Activated T-cell treated with anti-CD3 and anti-CD28 coated beads, Interleukin-2, amount 50 U/mL, for 24 hours (primary cell): ENCODE results near the gene CFLAR.
"Not testable (repeated sequence)": the region's sequence is repeated elsewhere in the genome, so short reads cannot be mapped to it uniquely, and the experiment has no call there.

ENCODE experiments used
- DNase-seq: peaks from one replicate; pipeline ENCODE4 v3.0.0-alpha.2; 2020
- H3K27ac Mint-ChIP-seq: 2 replicates; pipeline ENCODE4 v1.8.0; 2020; ENCODE audit warnings: mild to moderate bottlenecking, mixed read lengths
- H3K27me3 Mint-ChIP-seq: 2 replicates; pipeline ENCODE4 v1.8.0; 2020; ENCODE audit warnings: mixed read lengths
- H3K36me3 Mint-ChIP-seq: 2 replicates; pipeline ENCODE4 v1.8.0; 2020; ENCODE audit warnings: low read depth, mixed read lengths
- H3K4me1 Mint-ChIP-seq: 2 replicates; pipeline ENCODE4 v1.8.0; 2020; ENCODE audit warnings: low read depth, mixed read lengths
- H3K4me3 Mint-ChIP-seq: 2 replicates; pipeline ENCODE4 v1.8.0; 2020; ENCODE audit warnings: mild to moderate bottlenecking, moderate library complexity, mixed read lengths
- H3K9me3 Mint-ChIP-seq: 2 replicates; pipeline ENCODE4 v1.8.0; 2020; ENCODE audit warnings: mixed read lengths

Gene CFLAR

DNA sequence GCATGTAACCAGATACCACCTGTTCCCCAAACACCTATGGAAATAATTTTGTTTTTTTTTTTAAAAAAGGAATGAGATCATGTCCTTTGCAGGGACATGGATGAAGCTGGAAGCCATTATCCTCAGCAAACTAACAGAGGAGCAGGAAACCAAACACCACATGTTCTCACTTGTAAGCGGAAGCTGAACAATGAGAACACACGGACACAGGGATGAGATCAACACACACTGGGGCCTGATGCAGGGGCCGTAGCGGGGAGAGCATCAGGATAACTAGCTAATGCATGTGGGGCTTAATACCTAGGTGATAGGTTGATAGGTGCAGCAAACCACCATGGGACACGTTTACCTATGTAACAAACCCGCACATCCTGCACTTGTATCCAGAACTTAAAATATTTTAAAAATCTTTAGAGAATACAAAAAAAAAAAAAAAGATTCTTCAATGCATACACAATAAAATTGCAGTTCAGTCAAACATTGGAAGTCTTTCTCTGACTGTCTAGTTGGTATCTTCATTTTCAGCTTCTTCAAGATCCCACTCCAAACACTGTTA is 55.4 kb downstream of the CFLAR start:
- Mint-ChIP-seq H3K36me3 (peaks cover 19% of the 10 kb centered on the region), H3K27me3 (no peaks in the 10 kb centered on the region), H3K4me1 (peaks cover 8% of the 10 kb centered on the region), H3K27ac (no peak overlapping the region), H3K4me3 (no peak overlapping the region), H3K9me3 (peaks cover 25% of the 10 kb centered on the region)
- no peak for DNase-seq

GRCh38 chr2:201172279-201172678 is 56.3 kb downstream of the CFLAR start:
- H3K27me3 Mint-ChIP-seq = no peaks in the 10 kb centered on the region
- H3K27ac Mint-ChIP-seq = no peak overlapping the region
- peaks cover 11% of the 10 kb centered on the region for H3K36me3 Mint-ChIP-seq
- no peak for DNase-seq
- no peak overlapping the region for H3K4me3 Mint-ChIP-seq
- H3K9me3 Mint-ChIP-seq = peaks cover 25% of the 10 kb centered on the region
- H3K4me1 Mint-ChIP-seq = peaks cover 12% of the 10 kb centered on the region

DNA sequence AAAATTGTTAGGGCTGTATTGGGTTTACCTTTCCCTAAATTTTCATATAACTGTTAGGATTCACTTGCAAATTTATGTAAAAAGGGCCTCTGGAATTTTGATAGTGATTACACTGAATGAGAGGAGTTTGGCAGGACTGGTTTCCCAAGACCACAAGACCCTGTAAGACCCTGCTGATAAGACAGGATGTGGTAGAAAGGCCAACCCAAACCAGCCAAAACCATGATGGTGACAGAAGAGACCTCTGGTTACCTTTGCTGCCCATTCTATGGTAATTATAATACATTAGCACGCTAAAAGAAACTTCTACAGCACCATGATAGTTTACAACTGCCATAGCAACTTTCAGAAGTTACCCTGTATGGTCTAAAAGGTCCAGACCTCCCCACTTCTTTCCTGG is 58.7 kb downstream of the CFLAR start:
- Mint-ChIP-seq H3K36me3 (no peaks in the 10 kb centered on the region), H3K27me3 (no peaks in the 10 kb centered on the region), H3K4me3 (no peak overlapping the region), H3K9me3 (peaks cover 10% of the 10 kb centered on the region), H3K4me1 (peaks cover 16% of the 10 kb centered on the region), H3K27ac (no peak overlapping the region)
- no peak for DNase-seq

GRCh38 chr2:201176081-201176481 is 60.1 kb downstream of the CFLAR start:
- Mint-ChIP-seq H3K9me3 (peaks cover 3% of the 10 kb centered on the region), H3K27ac (no peak overlapping the region), H3K36me3 (no peaks in the 10 kb centered on the region), H3K27me3 (no peaks in the 10 kb centered on the region), H3K4me3 (no peak overlapping the region), H3K4me1 (peaks cover 23% of the 10 kb centered on the region)
- DNase-seq = no peak

DNA sequence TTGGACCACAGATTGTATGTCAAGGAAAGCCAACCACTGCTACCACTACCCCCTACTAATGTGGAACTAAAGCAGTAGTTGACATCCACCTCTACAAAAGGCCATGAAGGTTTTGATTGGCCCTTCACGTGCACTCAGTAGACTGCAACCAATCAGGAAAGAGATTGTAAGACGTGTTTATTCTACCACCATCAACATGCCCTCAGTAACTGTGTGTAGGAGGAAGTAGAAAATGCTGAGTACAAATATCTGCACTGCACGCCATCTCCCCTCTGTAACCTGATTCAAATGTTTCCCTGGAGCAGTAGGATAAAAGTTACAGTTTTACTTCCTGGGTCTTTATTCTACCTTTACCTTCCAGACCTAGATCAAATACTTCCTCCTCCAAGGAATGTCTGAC is 64.0 kb downstream of the CFLAR start:
- Mint-ChIP-seq H3K27ac (no peak overlapping the region), H3K9me3 (no peaks in the 10 kb centered on the region)

DNA sequence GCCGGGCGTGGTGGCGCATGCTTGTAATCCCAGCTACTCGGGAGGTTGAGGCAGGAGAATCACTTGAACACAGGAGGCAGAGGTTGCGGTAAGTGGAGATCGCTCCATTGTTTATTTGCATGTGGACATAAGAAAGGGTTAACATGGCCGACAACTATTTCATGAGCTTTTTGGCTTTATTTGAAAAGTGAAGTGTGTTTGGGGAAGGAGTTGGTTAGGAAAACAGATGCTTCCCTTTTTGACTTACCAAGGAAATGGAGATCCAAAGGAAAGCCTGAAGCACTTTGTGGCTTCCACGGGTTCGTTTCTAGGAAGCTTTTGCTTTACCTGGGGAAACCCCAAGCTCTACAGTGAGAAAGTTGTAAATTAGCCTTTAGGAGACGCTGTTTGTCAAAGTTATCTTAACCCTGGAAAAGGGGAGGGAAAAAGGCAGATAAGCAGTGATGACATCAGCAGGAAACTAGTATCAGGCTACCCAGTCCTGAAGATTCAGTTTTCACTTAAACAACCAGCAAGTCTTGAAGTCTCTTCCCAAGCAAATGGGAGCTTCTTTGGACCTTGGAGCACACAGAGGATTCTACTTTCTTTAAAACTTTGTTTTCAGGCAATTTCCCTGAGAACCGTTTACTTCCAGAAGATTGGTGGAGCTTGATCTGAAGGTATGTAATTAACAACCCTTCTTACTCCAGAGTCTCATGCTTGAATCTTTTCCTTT is 66.8 kb downstream of the CFLAR start, which contains the start of gene CASP10:
Gene CASP10, plus strand, starts transcription at position 492 of the 715 bp plus-strand sequence. CDS start 2,637 bp downstream, outside the sequence.
- Mint-ChIP-seq H3K27me3 (no peaks in the 10 kb centered on the region), H3K9me3 (no peaks in the 10 kb centered on the region), H3K4me1 (peaks cover 63% of the 10 kb centered on the region)

More for the DNA sequence above, 64.0 kb downstream of the CFLAR start:
- Mint-ChIP-seq H3K4me1 (peaks cover 50% of the 10 kb centered on the region), H3K4me3 (no peak overlapping the region), H3K27me3 (no peaks in the 10 kb centered on the region), H3K36me3 (peaks cover 9% of the 10 kb centered on the region)
- no peak for DNase-seq

GRCh38 chr2:201183365-201183727 is 67.4 kb downstream of the CFLAR start:
- peaks cover 1% of the 10 kb centered on the region for H3K9me3 Mint-ChIP-seq
- no peaks in the 10 kb centered on the region for H3K27me3 Mint-ChIP-seq
- DNase-seq = no peak
- peak overlapping the region; percentile 85 for H3K4me3 Mint-ChIP-seq
- peaks cover 68% of the 10 kb centered on the region for H3K4me1 Mint-ChIP-seq
- H3K36me3 Mint-ChIP-seq = peaks cover 31% of the 10 kb centered on the region
- H3K27ac Mint-ChIP-seq = peak overlapping the region; percentile 72

More for the DNA sequence above, 66.8 kb downstream of the CFLAR start, which contains the start of gene CASP10:
- peak within 1 kb of the TSS; percentile 85 for H3K4me3 Mint-ChIP-seq
- H3K27ac Mint-ChIP-seq = peak within 1 kb of the TSS; percentile 94
- H3K36me3 Mint-ChIP-seq = peaks cover 28% of the 10 kb centered on the region
- no peak for DNase-seq

GRCh38 chr2:201183835-201184234 is 67.9 kb downstream of the CFLAR start:
- H3K4me3 Mint-ChIP-seq = peak overlapping the region; percentile 85
- DNase-seq, H3K9me3 Mint-ChIP-seq, H3K27me3 Mint-ChIP-seq: not testable (repeated sequence)
- peaks cover 71% of the 10 kb centered on the region for H3K4me1 Mint-ChIP-seq
- peak overlapping the region; percentile 94 for H3K27ac Mint-ChIP-seq
- H3K36me3 Mint-ChIP-seq = peaks cover 34% of the 10 kb centered on the region

- H3K27me3 Mint-ChIP-seq, H3K9me3 Mint-ChIP-seq: not testable (repeated sequence)
- Mint-ChIP-seq H3K4me3 (peak overlapping the region; percentile 85), H3K4me1 (peaks cover 73% of the 10 kb centered on the region), H3K27ac (peak overlapping the region; percentile 94), H3K36me3 (peaks cover 35% of the 10 kb centered on the region)
- peak; percentile 55 for DNase-seq
These were observed 68.3 kb downstream of the CFLAR start for GRCh38 chr2:201184248-201184647.

DNA sequence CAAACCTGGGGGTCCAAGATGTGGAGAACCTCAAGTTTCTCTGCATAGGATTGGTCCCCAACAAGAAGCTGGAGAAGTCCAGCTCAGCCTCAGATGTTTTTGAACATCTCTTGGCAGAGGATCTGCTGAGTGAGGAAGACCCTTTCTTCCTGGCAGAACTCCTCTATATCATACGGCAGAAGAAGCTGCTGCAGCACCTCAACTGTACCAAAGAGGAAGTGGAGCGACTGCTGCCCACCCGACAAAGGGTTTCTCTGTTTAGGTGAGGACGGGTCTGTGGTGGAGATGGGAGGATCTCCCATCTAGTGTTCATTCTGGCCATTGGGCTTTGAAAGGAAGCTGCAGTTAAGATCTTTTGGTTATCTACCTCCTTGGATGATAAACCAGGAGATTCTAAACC is 69.9 kb downstream of the CFLAR start:
- no peaks in the 10 kb centered on the region for H3K27me3 Mint-ChIP-seq
- H3K4me1 Mint-ChIP-seq = peaks cover 77% of the 10 kb centered on the region
- peak overlapping the region; percentile 94 for H3K27ac Mint-ChIP-seq
- H3K4me3 Mint-ChIP-seq = peak overlapping the region; percentile 85
- DNase-seq = peak; percentile 50
- H3K9me3 Mint-ChIP-seq = peaks cover 3% of the 10 kb centered on the region
- peaks cover 46% of the 10 kb centered on the region for H3K36me3 Mint-ChIP-seq

DNA sequence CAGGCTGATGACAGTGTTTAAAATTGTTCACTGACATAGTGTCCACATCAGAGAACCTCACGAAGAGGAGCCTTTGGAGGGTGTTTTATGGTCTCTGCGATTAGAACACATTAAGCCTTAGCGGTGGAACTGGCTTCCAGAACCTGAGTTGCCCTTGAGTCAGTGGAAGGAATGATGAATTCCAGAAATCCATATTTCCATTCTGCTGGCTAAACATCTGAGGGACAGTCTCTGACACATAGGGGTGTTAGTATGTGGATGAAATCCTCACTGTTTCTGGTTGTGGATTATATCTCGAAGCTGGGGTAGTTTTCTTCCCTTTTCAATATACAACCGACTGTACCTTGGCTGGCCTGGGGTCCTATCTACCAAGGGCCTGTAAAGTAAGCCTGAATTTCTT is 71.0 kb downstream of the CFLAR start:
- peaks cover 86% of the 10 kb centered on the region for H3K4me1 Mint-ChIP-seq
- H3K27me3 Mint-ChIP-seq = no peaks in the 10 kb centered on the region
- DNase-seq = no peak
- peaks cover 46% of the 10 kb centered on the region for H3K36me3 Mint-ChIP-seq
- H3K27ac Mint-ChIP-seq = peak overlapping the region; percentile 94
- peaks cover 3% of the 10 kb centered on the region for H3K9me3 Mint-ChIP-seq
- H3K4me3 Mint-ChIP-seq = no peak overlapping the region

GRCh38 chr2:201188449-201188848 is 72.5 kb downstream of the CFLAR start:
- Mint-ChIP-seq H3K27ac (peak overlapping the region; percentile 27), H3K36me3 (peaks cover 48% of the 10 kb centered on the region), H3K9me3 (peaks cover 3% of the 10 kb centered on the region), H3K27me3 (no peaks in the 10 kb centered on the region), H3K4me3 (no peak overlapping the region), H3K4me1 (peaks cover 83% of the 10 kb centered on the region)
- no peak for DNase-seq

- Mint-ChIP-seq H3K27me3 (no peaks in the 10 kb centered on the region), H3K4me3 (no peak overlapping the region), H3K9me3 (peaks cover 3% of the 10 kb centered on the region), H3K36me3 (peaks cover 49% of the 10 kb centered on the region), H3K4me1 (peaks cover 83% of the 10 kb centered on the region), H3K27ac (no peak overlapping the region)
- DNase-seq = no peak
These were observed 75.3 kb downstream of the CFLAR start for GRCh38 chr2:201191132-201191875.

GRCh38 chr2:201194097-201194496 is 78.1 kb downstream of the CFLAR start:
- Mint-ChIP-seq H3K27me3 (no peaks in the 10 kb centered on the region), H3K36me3 (peaks cover 46% of the 10 kb centered on the region), H3K4me1 (peaks cover 72% of the 10 kb centered on the region), H3K27ac (peak overlapping the region; percentile 84), H3K9me3 (no peaks in the 10 kb centered on the region), H3K4me3 (peak overlapping the region; percentile 42)
- DNase-seq = no peak

DNA sequence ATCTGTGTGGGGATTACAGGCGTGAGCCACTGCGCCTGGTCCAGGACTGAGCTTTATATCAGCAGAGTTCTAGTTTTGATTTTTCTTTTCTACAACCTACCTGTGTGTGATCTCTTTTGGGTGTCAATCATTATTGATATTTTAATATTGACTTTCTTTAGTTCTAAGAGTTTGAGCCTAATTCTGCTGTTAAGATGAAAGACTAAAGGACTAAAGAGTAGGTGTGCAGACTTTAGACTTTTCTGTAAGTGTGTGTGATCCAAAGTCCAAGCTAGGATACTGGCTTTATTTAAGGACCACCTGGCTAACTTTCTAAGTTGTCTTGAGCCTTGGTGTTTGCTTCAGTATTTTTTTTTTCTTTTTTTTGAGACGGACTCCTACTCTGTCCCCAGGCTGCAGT is 79.4 kb downstream of the CFLAR start:
- no peak for DNase-seq
- Mint-ChIP-seq H3K27me3 (no peaks in the 10 kb centered on the region), H3K36me3 (peaks cover 44% of the 10 kb centered on the region), H3K4me1 (peaks cover 63% of the 10 kb centered on the region), H3K9me3 (no peaks in the 10 kb centered on the region), H3K27ac (no peak overlapping the region), H3K4me3 (no peak overlapping the region)
